Measurements from ENCODE around the gene CADM1.

Gene CADM1

DNA sequence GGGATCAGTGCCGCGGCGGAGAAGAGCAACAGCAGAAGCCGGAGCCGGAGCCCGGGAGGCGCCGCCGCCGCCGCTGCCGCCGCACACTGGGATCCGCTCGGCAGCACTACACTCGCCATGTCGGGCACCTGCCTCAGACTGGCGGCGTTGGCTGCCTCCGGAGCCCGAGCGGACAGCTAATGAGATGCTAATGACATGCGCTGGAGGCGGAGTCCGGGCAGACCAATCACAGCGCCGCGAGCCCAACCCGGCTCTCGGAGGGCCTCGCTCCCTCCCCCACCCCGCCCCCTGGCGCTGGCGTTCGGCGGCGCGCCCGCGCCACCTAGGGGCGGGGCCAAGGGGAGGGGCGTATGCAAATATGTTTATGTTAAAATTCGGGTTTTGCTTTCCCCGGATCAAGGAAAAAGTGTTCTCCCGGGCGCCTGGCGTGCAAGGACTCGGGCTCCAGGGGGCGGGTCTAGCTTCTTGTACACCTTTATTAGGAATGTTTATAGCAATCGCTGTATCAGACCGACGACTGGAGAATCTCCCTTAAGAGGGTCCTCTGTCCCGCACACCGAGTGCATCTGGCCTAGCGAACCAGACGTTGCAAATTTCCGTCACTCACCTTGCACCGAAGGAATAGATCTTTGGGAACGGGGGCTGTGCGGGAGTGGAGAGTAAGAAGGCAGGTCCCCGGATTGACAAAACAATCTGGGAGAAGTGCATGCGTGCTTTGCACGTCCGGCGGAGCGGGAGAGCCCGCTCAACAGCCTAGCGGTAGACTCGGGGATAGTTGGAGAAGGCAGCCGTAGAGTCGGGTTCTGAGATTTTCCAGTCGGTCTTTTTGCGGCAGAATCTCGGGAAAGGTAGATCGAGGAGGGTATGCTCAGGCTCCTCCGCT is at the start of gene CADM1:
TSS of gene CADM1 (minus strand) at position 140 of the 883 bp plus-strand sequence.
- DNase-seq, result peak; percentile 92

DNA sequence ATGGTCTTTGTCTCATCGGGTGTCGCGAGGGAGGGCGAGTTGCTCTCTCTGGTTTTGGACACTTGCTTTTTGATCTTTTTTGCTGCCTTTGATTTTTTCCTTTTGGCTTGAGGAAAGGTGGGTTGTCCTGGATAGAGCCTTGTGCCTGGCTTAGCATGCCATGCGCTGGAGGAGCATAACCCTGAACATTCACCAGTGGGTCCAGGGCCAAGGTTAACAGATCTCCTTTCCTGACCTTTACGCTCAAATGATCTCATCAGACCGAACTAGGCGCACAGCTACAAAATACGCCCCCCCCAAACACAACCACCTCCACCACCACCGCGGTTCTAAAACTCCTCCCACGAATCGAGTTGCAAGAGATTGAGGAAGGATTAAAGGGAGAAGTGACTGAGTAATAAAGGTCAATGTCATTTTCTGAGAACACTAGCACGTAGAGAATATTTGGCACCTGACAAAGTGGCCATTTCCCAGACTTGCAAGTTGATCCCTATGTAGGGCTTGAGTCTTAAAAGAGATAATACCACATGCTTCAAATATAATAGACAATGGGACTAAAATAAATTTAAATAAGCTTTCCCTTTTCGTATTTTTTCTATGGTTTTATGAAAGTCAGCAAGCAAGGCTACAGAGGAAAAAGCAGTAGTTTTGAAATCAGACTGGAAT is 48.7 kb upstream of the CADM1 start:
- DNase-seq, result no peak

DNA sequence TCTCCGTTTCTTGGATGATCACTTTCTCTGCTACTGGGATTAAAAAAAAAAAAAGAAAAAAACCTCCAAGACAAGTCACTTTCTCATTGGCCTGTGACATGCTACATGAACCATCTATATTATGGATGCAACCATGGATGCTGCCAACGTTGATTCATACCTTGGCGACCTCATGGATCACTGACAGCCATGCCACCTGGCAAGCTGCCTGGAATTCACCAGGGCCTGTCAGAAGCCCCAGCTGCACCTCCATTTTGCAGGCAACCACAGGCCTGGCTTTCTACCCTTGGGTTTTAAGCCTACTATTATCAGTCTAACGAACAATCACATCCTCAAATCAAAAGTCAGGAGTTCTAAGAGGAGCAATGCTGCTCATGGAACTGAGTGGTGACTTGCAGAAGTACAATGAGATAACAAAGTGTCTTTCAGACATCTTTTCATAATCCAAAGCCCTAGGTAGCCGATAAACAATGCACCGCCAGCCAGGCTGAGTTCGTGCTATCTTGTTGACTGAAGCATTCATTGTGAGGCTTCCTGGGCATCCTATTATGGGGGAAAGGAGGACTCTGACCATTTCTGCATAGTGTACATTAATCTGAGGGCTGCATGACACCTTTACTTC is 48.0 kb upstream of the CADM1 start:
- no peak for DNase-seq

DNA sequence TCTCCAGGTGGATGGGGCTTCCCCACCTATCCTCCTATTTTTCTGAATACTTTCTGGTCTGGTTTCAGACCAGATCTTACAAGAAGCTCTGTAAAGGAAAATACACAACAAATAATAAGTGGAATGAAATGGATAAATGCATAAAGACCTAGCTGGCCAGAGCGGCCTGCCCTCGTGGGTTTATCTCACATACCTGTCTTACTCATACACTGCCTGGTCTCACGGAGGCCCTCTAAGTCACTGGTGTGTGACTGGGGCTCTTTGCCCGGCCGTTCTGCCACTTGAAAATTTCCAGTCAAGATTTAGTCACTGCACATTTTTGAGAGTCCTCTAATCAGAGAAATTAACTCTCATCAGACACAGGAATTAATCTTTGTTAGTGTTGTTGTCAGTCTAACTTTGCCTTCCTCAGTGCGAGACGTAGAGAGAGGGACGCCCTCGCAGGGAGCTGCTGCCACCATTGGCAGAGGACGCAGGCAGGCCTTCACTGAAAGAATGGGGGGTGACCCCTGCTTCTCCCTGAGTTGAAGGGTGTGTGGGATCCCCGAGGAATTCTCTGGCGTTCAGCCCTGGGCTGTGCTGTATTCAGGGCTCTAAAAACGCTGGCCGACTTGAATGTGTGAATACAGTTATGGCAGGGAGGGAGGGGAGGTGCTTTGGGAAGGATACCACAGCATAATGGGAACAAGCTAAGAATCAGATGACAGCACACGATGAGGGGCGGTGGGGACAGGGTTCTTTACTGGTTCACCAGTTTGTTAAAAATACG is 46.3 kb upstream of the CADM1 start:
- no peak for DNase-seq

- DNase-seq, result no peak
Observed at GRCh38 chr11:115548878-115549528, 44.8 kb upstream of the CADM1 start.

GRCh38 chr11:115545581-115546210 is 41.5 kb upstream of the CADM1 start:
- no peak for DNase-seq

- DNase-seq, result no peak
Observed at GRCh38 chr11:115544422-115544948, 40.3 kb upstream of the CADM1 start.

- no peak for DNase-seq
Observed at GRCh38 chr11:115541518-115541917, 37.3 kb upstream of the CADM1 start.

DNA sequence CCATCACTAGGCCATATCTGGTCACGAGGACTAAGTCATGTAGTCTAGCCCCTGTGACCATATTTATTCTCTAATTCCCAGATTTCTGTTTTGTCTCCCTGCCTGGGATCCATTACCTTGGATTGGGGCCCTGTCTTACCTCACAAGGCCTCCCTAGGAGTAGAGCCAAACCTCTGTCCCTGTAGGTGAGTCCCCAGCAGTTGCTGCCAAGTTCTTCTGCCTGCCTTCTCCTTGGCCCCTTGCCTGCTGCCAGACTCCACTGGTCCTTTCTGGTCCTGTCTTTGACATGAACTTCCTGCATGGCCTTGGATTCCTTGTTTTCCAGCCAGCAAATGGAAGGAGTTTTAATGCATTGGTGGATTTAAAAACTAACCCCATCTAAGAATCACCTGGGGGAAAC is 35.6 kb upstream of the CADM1 start:
- no peak for DNase-seq

- DNase-seq, result no peak
Observed at GRCh38 chr11:115535781-115536180, 31.6 kb upstream of the CADM1 start.

DNA sequence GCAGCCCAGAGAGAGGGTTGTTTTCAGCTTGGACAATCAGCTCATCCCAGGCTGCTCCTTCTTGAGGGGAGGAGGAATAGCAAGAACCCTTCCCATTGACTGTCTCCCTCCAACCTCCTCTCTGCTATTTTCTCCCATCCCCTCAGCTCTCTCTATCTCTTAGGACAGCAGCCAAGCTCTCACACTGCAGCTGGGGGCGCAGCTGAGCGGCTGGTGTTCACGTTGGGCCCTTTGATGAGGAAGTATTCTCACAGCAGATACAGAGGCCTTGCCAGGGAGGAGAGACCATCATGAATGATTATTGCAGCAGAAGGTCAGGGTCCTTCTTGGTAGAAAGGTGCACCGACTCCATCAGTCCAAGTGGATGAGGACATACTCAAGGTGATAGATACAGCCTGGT is 26.5 kb upstream of the CADM1 start:
- no peak for DNase-seq

GRCh38 chr11:115528225-115528624 is 24.0 kb upstream of the CADM1 start:
- no peak for DNase-seq

GRCh38 chr11:115527534-115528125 is 23.4 kb upstream of the CADM1 start:
- DNase-seq, result no peak

- DNase-seq, result no peak
Observed at GRCh38 chr11:115525531-115526006, 21.4 kb upstream of the CADM1 start.

- DNase-seq, result no peak
Observed at GRCh38 chr11:115524572-115524971, 20.4 kb upstream of the CADM1 start.

GRCh38 chr11:115523727-115524399 is 19.6 kb upstream of the CADM1 start:
- DNase-seq, result no peak

- DNase-seq, result no peak
Observed at GRCh38 chr11:115522302-115522701, 18.1 kb upstream of the CADM1 start.

- DNase-seq, result no peak
Observed at GRCh38 chr11:115521825-115522224, 17.6 kb upstream of the CADM1 start.

- peak; percentile 97 for DNase-seq
Observed at GRCh38 chr11:115518983-115519628, 14.9 kb upstream of the CADM1 start.
